GM13976 (cell line): ENCODE data around the gene CLOCK.

Source experiments
- DNase-seq: peaks from one replicate; pipeline ENCODE4 v3.0.0; 2012; ENCODE audit warnings: low spot score
- CTCF ChIP-seq: IDR thresholded peaks from 2 replicates; pipeline ENCODE4 v1.5.1; 2012; ENCODE audit warnings: borderline replicate concordance, mild to moderate bottlenecking; ENCODE audit not compliant: insufficient read depth; ENCODE audit errors: extremely low read depth, missing control alignments, control extremely low read depth
- in situ Hi-C: fragments of 300-500 bp; cut with MboI; formaldehyde crosslinking; loops from one replicate; pipeline ENCODE4 v1.12.0; 2022; ENCODE audit warnings: low sequenced_read_pairs, mixed read lengths, inconsistent platforms; ENCODE audit not compliant: unreplicated experiment

The CLOCK gene

DNA sequence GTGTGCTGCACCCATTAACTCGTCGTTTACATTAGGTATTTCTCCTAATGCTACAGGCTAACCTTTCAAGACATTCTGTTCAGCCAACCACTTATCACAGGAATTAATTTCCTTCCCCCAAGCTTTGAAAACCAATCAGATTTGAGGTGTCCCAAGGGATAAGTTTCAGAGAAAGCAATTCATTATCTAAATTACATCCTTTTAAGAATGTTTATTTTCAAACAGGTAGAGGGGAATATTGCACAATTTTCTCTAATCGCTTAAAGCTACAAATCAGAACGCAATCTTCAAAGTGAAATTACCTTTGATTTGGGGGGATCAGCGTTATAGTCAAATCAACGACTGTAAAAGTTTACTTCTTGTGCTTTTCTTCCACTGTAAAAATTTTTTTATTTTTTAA is 1.6 kb downstream of the CLOCK start:
- in situ Hi-C loops, result no loop called here
- no peak for DNase-seq
- TF ChIP-seq CTCF, result no peak

DNA sequence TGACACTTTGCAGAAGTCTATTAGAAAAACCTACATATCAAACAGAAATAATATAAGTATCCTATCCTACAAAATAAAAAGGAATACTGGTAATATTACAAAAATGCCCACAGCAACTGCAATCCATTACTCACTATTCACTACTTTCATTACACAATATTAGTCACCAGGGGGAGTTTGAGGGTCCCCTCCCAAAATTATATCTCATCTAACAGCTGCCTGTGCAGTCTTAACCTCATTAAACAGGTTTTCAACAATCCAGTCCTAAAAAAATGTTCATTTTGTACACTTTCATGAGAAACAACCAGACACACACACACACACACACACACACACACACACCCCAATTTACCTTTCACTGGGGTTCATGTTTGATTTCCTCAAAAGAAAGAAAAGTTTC is 2.9 kb downstream of the CLOCK start:
- in situ Hi-C loops, result no loop called here
- TF ChIP-seq CTCF, result no peak
- DNase-seq, result no peak

DNA sequence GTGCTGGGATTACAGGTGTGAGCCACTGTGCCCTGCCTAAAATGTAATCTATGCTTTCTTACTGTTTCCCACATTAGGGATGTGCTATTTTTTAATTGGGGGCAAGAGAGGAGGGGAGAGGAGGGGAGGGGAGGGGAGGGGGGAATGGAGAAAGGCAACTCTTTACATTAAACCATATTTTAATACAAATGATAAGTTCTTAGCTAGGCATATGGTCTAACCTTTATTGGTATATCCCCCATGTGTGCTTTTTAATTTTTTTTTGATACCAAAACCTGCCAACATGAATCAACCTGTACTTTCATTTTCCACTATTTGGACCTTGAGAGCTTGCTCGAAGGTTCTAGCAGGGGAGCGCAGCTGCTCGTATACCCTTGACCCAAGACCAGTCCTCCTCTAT is 6.4 kb downstream of the CLOCK start:
- in situ Hi-C loops, result no loop called here
- TF ChIP-seq CTCF, result no peak
- no peak for DNase-seq

GRCh38 chr4:55539658-55540057 is 7.1 kb downstream of the CLOCK start:
- TF ChIP-seq CTCF, result no peak
- in situ Hi-C loops, result no loop called here
- DNase-seq, result no peak

DNA sequence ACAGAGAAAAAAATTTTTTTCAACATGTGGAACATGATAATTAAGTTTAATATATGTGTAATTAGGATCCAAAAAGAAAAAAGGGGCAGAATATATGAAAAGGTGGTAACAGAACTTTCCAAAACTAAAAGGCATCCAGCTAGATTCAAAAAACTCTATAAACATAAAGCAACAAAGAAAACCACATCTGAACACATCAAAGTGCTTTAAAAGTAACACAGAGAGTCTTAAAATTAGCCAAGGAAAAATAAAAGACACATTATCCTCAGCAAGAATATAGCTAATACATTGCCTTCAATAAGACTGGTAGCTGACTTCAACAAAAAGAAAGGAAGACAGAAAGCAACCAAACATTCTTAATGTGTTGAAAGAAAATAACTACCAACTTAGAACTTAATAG is 8.2 kb downstream of the CLOCK start:
- no peak for DNase-seq
- TF ChIP-seq CTCF, result no peak
- in situ Hi-C loops, result no loop called here

- DNase-seq, result no peak
- in situ Hi-C loops, result no loop called here
- no peak for TF ChIP-seq CTCF
Measured at GRCh38 chr4:55534306-55534705, 12.4 kb downstream of the CLOCK start.

DNA sequence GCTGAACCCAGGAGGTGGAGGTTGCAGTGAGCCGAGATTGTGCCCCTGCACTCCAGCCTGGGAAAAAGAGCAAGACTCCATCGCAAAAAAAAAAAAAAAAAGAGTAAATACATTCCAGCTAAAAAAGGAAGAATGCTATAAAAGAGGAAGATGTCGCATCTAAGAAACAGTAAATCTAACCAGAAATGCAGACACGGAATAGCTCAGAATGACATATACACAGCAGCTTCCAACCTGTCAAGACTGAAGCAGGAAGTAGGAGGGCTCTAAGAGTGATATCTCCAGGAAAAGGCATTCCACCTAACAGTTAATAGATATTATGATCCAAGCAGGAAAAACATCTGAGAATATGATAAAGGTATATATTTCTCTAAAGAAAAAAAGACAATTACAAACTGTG is 16.0 kb downstream of the CLOCK start:
- TF ChIP-seq CTCF, result no peak
- in situ Hi-C loops, result no loop called here
- no peak for DNase-seq
